Transverse colon (tissue), 3 donors: ENCODE measurements around the gene NFIC.

Source experiments
- CTCF ChIP-seq, 5 experiments: fragments of 200-600 bp in 3 of 5; fragments of 450-650 bp in 2 of 5; sonication (generic) in 3 of 5; IDR thresholded peaks; 1 replicate in 2 of 5; 2 replicates in 3 of 5; pipeline ENCODE4 v1.5.1; 2016 to 2017; ENCODE audit warnings: antibody characterized with exemption in 5 of 5, inconsistent platforms in 3 of 5, mild to moderate bottlenecking in 2 of 5, moderate library complexity in 1 of 5
- EP300 ChIP-seq: sonication (generic); formaldehyde crosslinking; IDR thresholded peaks from one replicate; pipeline ENCODE4 v1.6.1; 2017; ENCODE audit warnings: antibody characterized with exemption, low read depth

GRCh38 chr19:3360421-3361383 is 5.7 kb upstream of the NFIC start:
- TF ChIP-seq EP300 = no peak
- TF ChIP-seq CTCF (IDR thresholded peaks at IDR 0.05) = no peak
